ENCODE data around the gene COL6A2.
"Not testable (repeated sequence)": the region's sequence is repeated elsewhere in the genome, so short reads cannot be mapped to it uniquely, and the experiment has no call there.

Gene COL6A2

DNA sequence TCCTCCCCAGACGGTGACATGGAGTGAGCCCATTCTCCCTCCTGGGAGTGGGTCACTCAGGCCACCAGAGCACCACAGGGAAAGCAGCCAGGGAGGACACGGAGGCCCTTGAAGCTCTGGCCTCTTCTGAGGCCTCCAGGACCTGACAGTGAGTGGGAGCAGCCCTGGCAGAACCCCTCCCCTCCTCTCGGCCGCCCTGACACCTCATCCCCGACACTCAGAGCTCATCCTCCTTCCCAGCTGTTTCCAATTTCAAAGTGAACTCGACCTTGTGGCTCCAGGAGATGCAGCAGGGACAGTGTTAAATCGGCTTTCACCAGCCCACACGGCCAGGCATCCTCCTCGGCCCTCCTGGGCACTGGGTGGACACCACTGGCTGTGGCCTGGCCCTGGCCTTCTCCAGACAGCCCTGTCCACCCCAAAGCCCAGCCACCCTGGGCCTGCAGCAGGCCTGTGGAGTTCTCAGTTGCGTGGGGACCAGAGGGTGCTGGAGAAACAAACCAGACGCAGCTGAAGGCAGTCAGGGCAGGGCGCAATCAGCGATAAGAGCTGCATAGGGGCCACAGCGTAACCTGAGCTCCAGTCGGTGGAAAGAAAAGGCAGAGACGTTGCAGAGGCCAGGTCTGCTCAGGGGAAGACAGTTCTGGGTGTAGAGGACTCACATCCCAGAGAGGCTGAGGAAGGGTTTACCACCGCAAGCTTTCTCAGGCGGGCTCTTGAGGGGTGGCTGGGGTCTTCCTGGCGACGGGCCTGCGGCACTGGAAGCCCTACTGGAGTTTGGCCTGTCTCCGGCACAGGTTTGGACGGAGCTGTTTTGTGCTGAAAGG is 30.4 kb downstream of the COL6A2 start:
- no peak for DNase-seq

DNA sequence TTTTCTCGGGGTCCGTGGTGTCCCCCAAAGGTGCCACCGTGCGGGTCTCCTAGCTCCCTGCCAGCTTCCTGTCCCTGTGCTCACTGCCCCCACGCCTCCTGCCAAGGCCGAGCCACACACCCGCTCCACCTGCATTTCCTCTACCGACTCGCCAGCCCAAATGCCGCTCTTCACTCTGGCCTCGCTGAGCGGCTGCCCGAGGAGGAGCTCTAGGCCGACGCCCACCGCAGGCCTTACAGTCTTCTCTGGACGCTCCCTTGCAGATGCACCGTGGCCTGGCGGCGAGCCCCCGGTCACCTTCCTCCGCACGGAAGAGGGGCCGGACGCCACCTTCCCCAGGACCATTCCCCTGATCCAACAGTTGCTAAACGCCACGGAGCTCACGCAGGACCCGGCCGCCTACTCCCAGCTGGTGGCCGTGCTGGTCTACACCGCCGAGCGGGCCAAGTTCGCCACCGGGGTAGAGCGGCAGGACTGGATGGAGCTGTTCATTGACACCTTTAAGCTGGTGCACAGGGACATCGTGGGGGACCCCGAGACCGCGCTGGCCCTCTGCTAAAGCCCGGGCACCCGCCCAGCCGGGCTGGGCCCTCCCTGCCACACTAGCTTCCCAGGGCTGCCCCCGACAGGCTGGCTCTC is 31.1 kb downstream of the COL6A2 start:
- no peak for DNase-seq

DNA sequence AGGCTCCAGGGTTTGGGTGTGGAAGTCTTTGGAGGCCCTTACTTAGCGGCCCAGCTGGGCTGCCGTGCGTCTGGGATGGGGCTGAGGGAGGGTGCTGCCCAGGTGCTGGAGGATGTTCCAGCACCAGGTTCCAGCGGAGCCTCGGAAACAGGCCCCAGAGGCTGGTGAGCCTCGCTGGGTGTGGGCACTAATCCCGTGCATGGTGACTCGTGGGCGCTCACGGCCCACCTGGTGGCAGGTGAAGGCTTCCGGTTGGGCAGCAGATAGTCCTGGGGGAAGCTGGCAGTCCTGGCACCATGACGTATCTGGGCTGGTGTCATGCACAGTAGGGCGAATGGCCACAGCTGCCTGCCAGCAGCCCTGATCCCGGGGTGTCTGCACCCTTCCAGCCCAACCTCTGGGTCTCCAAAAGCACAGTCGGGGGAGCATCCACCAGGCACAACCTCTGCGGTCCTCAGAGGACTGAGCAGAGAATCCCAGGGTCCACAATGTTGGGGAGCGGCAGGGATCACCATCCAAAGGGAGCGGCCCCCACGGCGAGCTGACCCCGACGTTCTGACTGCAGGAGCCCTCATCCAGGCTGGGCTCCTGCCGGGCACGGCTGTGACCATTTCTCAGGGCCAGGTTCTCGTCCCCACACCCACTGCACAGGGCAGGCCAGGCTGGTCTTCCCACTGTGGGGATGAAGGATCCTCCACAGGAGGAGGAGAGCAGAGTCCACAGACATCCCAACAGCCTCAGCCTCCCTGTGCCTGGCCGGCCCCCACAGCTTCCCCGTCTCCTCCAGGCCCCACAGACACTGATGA is 32.1 kb downstream of the COL6A2 start:
- DNase-seq = no peak

DNA sequence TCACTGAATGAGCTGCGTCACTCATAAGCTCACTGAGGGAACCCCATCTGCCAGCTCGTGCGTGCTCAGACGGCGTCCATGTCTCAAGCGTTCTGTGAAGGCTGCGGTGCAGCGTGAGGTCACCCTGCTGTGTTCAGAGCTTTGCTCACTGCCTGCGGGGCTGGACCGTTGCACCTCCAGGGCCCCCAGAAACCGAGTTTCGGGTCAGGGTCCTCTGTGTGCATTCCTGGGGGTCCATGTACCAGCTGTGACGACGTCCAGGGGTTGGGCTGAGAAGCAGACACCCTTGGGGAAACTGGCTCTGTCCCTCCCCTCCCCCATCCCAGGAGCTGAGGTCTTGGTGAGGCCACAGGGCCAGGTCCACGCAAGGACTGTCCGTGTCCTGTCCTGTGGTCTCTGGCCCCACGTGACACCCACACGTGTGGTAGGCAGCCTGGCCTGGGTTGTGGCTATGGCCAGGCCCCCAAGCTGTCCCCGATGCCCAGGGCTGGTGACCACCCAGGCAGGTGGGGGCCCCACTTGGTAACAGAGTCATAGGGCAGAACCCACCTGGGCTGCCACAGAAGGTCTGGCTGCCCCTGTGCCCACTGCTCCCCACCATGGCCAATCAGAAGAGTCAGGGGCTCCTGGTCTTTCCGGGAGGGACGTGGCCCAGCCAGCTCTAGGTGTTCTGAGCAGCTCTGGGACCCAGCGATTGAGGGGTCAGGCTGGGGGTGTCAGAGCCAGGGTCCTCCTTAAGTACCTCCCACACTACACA is 33.1 kb downstream of the COL6A2 start:
- no peak for DNase-seq

DNA sequence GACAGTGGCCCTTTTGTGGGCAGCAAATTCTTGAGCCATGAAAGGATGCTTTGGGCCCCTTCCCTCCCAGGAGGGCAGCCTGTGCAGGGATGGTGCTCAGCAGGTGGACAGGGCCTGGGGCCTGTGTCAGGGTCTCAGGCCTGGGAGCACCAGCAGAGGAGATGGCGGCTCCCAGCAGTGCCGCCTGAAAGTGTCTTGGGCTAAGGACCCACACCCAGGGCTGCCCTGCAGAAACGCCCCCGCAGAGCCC is 33.6 kb downstream of the COL6A2 start:
- no peak for DNase-seq

DNA sequence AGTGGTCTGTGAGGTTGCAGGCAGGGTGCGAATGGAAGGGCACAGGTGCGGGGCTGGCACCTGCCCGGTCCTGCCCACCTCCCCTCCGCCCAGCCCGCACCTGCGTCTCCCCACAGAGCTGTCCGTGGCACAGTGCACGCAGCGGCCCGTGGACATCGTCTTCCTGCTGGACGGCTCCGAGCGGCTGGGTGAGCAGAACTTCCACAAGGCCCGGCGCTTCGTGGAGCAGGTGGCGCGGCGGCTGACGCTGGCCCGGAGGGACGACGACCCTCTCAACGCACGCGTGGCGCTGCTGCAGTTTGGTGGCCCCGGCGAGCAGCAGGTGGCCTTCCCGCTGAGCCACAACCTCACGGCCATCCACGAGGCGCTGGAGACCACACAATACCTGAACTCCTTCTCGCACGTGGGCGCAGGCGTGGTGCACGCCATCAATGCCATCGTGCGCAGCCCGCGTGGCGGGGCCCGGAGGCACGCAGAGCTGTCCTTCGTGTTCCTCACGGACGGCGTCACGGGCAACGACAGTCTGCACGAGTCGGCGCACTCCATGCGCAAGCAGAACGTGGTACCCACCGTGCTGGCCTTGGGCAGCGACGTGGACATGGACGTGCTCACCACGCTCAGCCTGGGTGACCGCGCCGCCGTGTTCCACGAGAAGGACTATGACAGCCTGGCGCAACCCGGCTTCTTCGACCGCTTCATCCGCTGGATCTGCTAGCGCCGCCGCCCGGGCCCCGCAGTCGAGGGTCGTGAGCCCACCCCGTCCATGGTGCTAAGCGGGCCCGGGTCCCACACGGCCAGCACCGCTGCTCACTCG is 34.1 kb downstream of the COL6A2 start:
- no peak for DNase-seq

DNA sequence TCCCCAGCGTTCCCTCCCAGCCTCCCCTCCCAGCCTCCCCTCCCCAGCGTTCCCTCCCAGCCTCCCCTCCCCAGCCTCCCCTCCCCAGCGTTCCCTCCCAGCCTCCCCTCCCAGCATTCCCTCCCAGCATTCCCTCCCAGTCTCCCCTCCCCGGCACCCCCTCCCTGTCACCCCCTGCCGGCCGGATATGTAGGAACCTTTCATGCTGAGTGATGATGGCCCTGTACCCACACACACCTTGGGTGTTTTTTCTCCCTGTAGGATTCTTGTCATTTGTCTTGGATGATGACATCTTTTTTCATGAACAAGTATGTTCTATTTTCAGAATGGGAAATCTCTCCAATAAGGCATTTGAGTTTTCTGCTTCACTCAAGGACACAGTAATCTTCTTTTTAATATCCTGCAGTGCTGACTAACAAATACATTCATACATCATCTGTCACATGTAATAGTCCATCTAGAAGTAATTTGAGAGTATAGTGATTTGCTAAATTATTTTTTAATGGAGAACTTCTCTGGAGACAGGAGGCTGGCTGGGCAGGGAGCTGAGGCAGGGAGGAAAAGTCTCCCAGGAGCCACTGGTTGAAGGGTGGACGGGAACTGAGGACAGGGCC is 38.0 kb downstream of the COL6A2 start:
- no peak for DNase-seq

DNA sequence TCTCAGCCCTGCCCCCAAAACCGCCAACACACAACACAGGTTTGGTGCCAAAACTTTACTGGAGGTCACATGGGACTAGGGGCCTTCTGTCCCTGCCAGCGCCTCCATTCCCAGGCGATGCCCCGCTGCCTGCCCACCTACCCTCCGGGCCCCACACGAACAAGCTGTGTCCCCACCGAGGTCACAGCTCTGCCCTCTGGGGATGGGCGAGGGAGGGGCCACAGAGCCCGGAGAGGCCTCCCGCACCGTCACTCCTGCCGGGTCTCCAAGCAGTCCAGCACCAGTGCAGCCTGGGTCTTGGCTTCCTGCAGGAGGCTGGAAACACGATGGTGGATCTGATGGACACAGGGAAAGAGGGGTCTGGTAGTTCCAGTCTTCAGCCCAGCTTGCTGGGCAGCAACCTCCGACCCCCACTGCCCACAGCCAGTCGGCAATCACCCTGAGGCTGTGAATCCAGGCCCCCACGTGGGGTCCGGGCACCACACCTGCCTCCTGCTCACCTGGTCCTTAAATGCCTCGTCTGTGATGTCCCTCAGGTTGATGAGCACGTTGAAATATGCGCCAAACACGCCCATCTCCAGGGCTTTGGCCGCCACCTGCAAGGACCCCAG is 38.9 kb downstream of the COL6A2 start:
- DNase-seq = no peak

DNA sequence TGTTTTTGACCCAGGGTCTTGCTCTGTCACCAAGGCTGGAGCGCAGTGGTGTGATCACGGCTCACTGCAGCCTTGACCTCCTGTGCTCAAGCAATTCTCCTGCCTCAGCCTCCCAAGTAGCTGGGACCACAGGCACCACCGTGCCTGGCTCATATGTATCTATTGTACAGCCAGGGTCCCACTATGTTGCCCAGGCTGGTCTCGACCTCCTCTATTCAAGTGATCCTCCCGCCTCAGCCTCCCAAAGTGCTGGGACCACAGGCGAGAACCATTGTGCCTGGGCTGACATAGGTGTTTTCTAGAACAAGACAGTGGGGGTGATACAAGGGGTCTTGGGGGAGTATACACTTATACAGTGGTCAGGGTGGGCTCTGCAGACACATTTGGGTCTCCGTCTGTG is 40.0 kb downstream of the COL6A2 start:
- DNase-seq = no peak

DNA sequence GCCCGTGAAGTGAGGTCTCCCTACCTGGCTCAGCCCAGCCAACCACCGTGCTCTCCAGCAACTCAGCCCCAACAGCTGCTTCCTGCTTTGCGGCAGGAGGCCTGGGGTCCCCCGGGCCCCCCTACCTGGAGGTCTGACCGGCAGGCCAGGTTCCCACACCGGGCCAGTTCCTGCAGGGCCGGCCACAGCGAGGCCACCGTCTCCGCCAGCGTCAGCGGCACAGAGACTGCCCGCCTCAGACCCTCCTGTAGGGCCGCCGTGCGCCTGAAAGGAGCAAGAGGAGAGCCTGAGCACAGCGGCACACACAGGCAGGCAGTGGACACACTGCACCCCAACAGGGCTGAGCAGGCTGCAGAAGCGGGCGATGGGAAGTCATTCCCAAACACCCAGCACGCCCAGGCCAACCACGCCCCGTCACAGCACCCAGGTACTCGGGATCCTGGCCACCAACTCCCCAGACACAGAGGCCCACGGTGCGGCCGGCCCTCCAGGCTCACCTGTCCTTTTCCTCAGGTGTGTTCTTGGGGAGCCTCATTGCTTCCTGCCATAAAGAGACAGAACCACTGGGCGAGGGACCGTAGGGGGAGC is 40.6 kb downstream of the COL6A2 start:
- DNase-seq = no peak

DNA sequence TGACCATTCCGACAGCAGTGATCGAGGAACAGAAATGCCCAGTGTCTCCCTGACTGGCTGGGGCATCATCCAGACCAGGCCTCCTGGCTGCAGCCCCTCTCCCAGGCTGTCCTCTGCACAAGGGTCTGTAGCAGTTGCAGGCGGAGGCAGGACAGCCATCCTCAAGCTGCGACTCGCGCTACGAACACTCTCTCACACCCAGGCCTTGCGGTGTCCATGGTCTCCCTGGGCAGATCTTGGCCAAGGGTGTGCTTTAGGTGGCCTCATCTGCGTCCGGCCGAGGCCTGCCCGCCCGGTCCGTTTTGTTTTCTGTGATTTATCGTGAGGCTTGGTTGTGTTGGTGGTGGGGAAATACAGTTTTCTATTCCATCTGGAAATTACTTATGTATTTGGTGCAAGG is 41.8 kb downstream of the COL6A2 start:
- DNase-seq = no peak

DNA sequence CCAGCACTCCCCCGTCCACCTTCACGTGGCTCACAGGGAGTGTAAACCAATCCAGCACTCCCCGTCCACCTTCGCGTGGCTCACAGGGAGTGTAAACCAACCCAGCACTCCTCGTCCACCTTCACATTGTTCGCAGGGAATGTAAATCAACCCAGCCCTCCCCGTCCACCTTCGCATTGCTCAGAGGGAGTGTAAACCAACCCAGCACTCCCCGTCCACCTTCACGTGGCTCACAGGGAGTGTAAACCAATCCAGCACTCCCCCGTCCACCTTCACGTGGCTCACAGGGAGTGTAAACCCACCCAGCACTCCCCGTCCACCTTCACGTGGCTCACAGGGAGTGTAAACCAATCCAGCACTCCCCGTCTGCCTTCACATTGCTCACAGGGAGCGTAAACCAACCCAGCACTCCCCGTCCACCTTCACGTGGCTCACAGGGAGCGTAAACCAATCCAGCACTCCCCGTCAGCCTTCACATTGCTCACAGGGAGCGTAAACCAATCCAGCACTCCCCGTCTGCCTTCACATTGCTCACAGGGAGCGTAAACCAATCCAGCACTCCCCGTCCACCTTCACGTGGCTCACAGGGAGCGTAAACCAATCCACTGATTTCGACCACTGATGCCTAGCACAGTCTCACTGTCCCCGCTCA is 42.6 kb downstream of the COL6A2 start:
- not testable (repeated sequence) for DNase-seq

DNA sequence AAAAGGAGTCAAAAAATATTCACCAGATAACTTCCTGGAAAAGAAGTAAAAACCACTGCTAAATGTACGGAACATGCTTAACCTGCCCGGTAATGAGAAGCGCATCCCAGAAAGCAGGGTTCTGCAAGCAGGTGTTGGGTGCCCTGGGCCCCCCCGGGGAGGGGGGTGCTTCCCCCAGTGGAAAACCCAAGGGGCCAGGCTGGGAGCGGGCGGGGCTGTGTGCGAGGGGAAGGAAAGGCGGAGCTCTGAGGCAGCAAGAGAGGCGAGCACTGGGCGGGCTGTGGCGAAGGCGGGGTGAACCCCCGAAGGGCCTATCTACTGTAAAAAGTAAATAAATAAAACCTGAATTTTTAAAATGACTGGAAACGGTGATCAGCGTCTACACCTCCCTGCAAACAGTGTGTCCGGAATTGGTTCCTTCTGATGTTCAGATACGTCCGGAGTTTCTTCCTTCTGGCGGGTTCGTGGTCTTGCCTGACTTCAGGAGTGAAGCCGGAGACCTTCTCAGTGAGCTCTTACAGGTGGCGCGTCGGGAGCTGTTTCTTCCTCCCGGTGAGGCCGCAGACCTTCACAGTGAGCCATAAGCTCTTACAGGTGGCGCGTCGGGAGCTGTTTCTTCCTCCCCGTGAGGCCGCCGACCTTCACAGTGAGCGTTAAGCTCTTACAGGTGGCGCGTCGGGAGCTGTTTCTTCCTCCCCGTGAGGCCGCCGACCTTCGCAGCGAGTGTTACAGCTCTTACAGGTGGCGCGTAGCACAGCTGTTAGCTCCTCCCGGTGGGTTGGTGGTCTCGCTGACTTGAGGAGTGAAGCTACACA is 44.1 kb downstream of the COL6A2 start:
- no peak for DNase-seq

DNA sequence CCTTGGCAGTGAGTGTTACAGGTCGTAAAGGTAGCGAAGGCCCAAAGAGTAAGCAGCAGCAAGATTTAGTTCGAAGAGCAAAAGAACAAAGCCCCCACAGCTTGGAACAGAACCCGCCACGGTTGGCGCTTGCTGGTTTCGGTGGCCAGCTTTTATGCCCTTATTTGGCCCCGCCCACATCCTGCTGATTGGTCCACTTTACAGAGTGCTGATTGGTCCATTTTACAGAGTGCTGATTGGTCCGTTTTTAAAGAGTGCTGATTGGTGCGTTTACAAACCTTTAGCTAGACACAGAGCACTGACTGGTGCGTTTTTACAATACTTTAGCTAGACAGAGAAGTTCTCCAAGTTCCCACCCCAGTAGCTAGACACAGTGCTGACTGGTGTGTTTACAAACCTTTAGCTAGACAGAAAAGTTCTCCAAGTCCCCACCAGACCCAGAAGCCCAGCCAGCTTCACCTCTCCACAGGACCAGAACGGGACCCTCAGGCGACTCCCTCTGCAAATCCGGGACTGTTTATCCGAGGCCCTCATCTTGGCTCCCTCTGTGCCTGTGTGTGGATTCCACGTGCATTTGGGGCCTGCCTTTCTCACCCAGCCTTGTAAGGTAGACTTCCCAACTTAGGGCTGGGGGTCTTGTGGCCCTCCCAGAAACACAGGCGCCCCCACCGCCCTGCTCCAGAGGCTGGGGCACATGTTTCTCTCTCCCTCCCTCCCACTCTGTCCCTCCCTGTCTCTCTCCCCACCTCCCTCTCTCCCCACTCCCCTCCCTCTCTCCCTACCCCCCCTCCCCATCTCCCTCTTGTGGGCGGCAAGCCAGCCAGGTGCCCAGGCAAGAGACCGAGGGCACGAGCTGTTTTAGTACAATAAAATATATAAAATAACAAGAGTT is 44.9 kb downstream of the COL6A2 start:
- peak in 1 of 2 donors; percentile 46 for DNase-seq

DNA sequence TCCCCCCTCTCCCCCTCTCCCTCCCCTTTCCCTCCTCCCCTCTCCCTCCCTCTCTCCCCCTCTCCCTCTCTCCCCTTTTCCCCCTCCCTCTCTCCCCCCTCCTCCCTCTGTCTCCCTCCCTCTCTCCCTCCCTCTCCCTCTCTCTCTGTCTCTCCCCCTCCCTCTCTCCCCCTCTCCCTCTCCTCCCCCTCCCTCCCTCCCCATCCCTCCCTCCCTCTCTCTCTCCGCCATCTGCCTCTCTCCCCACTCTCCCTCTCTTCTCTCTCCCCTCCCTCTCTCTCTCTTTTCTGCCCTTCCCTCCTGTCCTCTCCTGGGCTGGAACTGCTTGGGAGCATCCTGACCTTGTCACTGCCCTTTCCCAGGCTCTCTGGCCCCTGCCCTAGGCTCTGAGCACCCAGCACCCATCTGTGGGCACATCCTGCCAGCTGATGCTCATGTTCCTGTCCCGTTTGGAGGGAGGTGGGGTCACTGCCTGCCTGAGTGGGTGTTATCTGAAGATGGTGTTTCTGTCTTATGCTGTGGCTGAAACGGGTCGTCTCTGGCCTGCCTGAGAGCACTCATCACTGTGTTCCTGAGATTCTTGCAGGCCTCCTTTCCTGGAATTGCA is 46.7 kb downstream of the COL6A2 start:
- DNase-seq = no peak

DNA sequence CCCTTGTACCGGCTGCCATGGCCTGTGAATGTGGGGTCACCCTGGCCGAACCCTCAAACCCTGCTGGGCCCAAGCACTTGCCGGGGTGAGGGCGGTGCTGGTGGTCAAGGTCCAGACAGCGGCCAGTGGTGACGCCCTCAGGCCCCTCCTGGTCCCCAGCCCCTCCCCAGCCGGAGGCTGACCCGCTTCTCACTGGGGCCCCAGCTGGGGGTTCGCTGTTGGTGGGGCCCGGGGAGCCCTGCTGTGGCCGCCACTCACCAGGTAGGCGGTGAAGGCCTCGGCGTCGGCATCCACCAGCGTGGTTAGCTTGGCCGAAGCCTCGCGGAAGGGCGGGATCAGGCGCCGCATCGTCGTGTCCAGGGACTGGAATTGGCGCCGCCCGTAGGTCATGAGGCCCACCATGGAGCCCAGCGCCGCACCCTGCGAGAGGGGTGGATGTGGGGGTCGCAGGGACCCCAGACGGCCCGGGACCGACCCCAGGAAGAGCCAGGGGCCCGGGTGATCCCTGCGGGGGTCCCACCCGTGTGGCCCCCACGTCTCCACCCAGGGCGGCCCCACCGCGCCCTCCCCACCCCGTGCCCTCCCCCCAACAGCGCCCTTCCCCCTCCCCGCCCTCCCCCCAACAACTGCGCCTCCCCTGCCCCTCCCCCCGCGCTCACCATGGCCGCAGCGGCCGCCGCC is 47.4 kb downstream of the COL6A2 start:
- DNase-seq = no peak

Measured in CD4-positive, alpha-beta T cell treated with Interleukin-1 beta for 1 hour (primary cell).